Hippocampal formation (tissue), 2 donors: ENCODE results near the gene SURF1.
"Not testable (repeated sequence)": the region's sequence is repeated elsewhere in the genome, so short reads cannot be mapped to it uniquely, and the experiment has no call there.

Experiments
- DNase-seq, 2 donors: peaks; one replicate each; lab custom pipeline; 2025; lab: John Stamatoyannopoulos, UW

The SURF1 gene

DNA sequence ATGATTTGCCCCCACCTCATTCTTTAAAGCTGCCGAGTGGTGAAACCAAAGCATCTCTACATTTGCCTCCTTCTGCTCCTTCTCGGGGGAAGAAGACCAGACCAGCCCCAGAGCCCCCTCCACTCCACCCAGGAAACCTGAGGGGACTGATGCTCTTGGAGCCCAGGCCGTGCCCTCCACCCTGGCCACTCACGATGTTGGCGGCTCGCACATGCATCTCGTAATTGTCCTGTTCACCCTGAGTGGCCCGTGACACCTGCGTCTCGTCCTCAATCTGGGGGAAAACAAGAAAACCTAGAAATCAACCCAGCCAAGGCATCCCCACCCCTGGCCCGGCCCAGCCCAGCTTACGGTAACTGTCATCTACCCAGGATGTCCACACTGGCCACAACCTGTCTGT, 11.3 kb downstream of the SURF1 start:
- DNase-seq, result no peak

DNA sequence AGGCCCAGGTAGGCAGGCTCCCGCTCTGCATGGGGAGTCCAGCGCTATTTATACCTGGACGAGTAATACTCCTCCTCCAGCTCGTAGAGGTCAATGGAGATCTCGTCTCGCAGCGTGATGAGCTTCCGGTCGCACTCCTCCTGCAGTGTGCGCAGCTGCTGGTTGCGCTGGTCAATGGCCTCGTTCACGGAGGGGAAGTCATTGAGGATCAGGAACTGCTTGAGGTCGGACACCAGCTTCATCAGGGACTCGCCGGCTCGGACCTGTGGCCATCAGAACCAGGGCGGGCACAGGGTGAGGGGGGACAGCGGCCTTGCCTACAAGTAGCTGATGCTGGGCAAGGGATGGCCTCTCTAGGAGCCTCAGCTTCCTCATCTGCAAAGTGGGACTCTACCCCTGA, 12.2 kb downstream of the SURF1 start:
- no peak for DNase-seq

DNA sequence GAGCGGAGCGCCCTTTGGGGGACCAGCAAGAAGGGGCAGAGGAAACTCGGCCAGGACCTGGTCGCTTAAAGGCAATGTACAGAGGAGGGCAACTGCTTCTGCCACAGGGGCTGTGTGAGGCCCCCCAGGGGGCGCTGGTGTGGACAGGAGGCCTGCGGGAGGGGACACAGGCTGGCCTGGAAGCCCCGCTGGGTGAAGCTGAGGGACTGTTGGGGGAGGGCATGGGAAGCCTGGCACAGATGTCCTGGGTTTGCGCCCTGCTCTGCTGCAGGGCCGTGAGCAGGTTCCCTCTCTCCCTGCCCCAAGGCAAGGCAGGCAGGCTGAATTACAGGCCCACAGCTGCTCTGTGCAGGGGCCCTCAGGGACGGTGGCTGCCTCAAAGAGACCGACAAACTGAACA, 13.7 kb downstream of the SURF1 start:
- DNase-seq, result no peak

DNA sequence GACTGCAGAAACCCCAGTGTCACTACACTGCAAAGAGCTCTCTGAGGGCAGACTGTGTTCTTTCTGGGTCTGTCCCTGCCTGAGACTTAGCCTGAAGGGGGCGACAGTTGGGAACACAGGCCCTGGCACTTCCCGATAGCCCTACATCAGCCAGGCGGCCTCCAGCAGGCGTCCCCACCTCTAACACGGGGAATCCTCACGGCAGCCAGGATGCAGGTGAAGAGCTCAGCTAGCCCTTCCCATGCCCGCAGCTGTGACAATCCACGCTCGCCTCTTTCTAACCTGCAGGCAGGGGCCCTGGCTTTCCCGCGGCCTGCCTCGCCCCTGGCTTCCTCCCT, 14.2 kb downstream of the SURF1 start:
- DNase-seq, result no peak

DNA sequence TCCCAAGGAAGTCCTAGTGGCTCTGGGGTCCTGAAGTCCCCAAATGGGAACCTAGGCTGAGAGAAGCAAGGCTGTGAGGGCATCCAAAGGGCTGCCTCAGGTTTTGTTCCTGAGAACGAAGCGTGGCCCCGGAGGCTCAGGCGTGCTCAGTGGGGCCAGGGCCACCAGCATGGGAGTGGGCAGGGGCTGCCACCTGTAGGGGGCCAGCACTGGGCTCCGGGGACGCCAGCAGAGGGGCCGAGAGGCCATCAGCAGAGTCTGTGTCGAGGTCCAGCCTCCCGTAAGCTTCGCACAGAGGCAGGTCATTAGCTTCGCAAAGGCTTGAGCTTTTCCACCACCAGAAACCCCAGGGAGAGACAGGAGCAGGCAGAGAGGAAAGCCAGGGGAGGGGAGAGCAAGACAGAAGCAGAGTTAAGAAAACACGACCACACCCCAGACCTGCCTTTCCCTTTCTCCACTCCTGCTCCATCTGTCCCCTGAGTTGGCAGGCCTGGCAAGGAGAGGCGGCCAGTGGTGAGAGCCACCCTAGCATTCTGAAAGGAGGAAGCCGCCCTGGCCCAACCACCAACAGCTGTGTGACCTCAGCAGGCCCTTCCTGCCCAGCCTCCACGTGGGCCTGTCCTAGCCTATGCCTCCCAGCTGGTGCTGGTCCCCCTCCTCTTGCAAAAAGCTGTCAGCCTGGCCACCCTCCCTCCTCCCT, 14.8 kb downstream of the SURF1 start:
- peak in 1 of 2 donors; percentile 30 for DNase-seq

DNA sequence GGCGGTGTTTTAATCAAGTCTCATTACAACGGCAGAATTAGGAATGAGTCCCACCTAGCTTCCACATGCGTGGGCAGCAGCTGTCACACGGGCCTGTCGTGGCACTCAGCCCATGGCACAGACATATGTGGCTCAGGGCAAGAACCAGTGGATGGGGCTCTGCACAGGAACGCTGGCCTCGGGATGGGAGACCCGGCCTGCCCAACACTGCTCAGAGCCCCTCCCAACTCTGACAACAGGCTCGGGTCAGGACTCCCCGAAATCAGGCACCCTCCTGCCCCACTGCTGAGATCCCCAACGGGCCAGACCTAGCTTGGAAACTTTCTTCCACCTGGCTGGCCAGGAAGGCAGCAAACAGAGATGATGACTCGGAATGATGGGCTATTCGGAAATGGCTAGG, 15.4 kb downstream of the SURF1 start:
- no peak for DNase-seq

DNA sequence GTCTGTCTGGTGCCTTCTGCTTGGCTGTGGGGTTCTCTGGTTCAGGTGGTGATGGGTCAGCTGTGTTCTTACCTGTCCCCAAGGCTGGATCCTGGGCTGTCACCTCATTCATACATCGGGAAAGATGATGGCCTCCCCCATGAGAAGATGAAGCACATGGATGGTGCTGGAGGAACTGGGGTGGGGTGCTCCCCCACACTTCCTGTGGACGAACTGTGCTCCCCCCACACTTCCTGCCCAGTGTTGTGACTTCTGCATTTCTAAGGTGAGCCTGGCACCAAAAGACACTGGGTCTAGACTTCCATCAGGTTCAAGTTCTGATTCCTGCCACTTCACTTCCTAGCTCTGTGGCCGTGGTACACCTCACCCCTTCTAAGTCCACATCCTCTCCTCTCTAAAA, 16.0 kb downstream of the SURF1 start:
- no peak for DNase-seq

DNA sequence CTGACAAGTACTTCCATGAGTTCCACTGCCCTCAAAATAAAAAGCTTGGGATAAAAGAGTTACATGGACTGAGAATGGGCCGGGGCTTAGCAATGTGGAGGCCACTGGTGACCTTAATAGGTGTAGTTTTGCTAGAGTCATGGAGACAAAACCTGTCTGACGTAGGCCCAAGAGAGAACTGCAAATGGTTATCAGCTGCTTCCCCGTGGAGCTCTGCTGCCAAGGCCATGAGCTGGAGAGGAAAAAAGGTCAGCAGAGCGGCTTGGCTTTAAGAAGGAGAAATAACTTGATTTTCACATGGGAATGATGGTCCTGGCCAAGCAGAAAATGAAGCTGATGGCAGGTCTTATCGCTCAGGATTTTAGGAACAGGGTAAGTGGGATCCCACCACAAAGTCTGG, 16.6 kb downstream of the SURF1 start:
- DNase-seq, result no peak

DNA sequence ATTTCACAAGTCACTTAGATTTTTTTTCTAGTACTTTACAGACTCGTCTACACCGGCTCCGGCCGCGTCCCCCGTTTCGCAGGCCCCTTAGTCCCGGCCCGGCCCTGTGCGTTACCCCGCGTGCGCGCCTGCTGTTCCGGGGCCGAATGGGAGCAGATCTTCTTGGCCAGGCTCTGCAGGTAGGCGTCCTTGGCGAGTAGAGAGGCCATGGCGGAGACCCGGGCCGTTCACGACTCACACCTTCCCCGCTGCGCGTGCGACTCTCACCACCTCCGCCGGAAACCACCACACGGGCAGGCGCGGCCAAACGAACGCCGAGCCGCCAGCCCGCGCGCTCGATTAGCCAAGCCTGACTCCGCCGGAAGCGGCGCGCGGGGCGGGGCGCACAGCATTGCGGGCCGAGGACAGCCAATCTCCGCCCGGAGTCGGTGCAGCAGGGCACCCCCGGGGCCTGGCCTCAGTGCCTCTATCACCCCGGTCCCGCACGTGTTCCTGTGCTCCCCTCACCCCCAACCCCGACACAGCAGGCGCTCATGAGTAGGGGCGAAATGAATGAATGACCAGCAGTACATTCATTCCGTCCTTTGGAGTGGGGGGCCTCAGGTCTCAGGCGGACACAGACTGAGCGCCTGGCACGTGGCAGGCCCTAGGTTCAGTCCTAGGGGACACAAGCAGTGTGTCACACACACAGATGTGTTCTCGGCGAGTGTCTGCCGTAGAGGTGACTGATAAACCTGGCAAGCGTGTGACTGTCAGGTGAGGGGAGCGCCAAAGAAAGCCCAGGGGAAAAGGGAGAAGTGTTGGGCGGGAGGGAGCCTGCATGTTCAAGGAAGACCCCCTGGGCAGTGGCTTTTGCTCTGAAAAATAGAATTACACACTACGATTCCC, 20.1 kb downstream of the SURF1 start, which contains the start of gene SURF6:
SURF6 (minus strand) TSS at position 265 of the 888 bp plus-strand sequence; CDS start at position 209, 56 bp downstream.
- peak; percentile 77 to 84 for DNase-seq

DNA sequence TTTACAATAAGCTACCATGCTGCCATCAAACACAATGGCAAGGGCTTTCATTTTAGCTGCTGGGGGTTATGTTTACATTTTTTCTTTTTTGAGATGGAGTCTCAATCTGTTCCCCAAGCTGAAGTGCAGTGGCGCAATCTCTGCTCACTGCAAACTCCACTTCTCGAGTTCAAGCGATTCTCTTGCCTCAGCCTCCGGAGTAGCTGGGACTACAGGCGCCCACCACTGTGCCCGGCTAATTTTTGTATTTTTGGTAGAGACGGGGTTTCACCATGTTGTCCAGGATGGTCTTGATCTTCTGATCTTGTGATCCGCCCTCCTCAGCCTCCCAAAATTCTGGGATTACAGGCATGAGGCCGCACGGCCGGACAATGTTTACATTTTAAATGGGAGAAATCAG, 21.4 kb downstream of the SURF1 start:
- DNase-seq, result not testable (repeated sequence)

DNA sequence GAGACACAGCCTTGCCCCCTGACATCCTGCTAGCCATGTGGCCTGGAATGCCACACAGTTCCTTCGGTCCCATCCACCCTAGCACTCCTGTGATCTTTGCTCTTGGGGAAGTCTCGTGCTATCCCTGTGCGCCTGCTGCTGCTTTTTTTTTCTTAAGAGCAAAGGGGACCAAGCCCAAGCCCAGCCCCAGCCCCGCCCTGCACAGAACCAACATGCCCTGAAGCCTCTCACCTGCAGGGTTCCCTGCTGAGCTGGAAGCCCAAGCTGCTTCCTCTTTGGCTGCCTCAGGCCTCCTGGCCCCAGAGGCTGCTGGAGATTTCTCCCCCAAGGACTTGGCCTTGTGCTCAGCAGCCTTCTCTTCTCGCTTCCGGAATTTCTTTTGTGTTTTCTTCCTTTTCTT, 22.1 kb downstream of the SURF1 start:
- DNase-seq, result no peak

DNA sequence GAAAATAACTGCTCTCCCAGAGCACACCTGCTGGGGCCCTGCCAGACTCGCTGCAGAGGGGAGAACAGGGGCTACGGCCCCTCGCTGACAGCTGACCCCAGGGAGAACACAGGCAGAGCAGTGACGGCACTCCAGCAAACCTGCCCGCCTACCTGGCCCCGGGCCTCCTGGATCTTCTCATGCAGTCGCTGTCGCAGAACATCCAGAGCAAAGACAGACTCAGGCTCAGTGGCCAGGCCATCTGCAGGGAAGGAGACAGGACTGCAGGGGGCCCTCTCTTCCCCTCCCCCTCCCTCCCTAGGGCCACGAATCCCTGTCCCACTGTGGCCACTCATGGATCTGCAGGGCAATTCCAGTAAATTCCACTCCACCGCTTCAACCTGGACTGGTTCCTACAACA, 22.7 kb downstream of the SURF1 start:
- DNase-seq, result no peak

DNA sequence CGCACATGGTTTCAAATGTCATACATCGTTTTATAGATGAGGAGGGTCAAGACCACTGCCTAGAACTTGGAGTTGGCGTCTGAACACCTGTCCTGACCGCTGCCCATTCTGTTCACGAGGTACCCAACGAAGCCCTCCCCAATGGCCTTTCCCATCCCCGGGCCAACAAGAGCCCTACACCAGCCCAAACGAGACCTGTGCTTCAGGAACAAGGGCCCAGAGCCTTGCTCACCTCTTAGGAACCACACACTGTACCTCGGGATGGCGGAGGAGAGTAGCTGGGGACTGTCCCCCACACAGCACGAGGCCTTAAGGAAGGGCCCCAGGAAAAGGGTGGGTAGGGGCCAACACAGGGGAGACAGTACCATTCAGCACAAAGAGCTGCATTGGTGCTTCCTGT, 23.3 kb downstream of the SURF1 start:
- DNase-seq, result no peak

DNA sequence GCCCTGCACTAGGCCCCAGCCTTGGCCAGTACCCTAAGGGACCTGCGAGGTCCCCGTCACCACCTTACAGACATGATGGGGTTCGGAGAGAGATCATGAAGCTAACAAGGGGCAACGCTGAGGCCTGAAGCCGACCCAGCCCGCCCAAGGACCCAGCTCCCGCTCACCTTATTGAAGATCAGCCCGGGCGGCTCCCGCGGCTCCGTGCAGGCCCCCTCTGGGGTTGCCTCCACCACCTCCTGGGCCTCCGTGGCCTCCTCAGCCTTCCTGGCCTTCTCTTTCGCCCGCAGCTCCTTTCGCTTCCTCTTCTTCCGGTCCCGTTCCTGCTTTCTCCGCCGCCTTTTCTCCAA, 23.9 kb downstream of the SURF1 start:
- no peak for DNase-seq

DNA sequence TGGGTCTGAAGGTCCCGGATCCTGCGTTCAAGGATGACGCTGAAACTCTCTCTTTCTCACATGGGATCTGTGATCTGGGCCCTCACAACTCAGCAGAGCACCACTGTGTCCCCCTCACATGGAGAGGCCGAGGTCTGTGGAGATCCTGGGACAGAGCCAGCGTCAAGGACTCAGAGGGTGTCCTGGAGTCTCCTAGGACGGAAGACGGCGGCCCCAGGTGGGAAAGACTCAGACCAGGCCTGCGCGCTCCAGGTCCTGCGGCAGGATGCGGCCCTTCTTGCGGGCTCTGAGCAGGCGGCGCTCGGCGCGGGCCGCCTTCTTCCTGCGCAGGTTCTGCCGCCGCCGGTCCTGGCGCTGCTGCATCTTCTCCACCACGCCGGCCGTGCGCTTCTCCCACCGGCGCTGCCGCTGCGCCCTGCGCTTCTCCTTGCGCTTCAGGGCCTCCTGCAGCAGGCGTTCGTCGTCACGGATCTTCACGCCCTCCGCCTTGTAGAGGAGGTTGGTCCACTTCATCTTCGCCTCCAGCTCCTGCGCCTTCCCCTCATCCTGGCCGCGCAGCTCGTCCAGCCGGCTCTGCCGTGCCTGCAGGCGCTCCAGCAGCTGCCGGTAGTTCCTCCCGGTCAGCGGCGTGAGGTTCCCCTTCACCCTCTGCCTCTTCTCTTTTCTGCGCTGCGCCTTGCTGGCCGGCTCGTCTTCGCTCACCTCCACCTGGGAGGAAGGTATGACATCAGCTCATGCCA, 24.5 kb downstream of the SURF1 start:
- no peak for DNase-seq

DNA sequence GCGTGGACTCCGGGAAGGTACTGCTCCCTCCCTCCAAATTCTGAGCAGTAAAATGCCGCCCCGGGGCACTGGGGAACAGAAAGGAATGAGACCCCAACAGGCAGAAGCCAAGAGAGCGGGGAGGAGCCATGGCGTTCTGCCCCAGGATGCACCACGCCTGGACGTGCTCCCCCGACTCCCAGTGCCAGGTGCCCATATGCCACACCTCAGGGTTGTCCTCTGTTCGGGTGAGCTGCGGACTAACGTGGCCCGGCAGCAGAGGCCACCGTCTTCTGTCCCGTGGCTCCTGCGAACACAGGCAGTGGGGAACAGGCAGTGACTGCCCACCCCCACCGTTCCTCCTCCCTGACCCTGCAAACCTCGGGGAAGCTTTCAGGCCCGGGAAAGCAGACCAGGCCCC, 25.1 kb downstream of the SURF1 start:
- no peak for DNase-seq

DNA sequence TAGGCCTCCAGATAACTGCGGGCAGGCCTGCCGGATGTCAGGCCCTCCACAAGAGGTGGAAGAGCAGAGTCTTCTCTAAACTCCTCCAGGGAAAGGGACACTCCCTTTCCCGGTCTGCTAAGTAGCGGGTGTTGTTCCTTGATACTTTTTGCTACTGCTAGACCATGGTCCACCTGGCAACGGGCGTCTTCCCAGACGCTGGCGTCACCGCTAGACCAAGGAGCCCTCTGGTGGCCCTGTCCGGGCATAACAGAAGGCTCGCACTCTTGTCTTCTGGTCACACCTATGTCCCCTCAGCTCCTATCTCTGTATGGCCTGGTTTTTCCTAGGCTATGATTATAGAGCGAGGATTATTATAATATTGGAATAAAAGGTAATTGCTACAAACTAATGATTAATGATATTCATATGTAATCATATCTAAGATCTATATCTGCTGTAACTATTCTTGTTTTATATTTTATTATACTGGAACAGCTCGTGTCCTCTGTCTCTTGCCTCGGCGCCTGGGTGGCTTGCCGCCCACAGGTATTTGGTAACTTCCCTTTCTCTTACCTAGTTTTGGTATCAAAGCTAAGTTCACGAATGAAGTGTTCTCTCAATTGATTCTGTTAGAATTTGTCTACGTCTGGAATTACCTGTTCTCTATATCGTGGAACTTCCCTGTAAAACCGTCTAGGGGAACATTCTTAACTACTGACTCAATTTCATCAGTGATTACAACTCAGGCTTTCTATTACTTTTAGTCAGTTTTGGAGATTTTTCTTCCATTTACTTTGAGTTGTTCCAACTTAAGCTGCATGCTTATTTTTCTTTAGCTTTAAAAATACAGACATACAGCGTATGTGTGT, 26.8 kb downstream of the SURF1 start:
- DNase-seq, result not testable (repeated sequence)

DNA sequence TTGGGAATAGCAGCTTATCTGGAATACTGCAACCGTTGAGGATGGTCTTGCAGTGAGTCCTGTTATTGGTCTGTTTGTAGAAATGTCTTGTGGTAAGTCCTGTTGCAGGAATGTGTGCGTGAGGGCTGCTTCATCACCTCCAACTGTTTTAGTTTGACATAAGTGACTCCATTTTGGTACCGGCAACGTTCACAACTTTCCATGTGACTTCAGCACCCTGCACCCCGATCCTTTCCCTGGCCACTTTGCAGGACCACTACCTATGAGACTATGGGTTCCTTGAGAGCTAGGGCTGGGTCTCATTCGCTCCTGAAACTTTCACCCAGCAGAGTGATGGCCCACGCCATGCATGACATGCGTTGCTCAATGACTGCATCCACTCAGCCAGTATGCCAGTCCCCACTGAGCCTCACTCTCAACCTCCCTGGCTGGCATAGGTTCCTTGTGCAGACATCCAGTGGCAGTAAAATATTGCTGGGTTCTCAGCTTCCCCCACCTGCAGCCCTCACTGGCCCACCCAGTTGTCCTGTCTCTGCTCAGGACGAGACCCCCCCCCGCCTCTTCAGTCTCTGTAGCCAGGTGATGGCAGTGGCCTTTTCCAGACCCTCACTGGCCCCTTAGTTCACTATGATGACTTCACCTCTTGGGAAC, 28.3 kb downstream of the SURF1 start:
- DNase-seq, result no peak

DNA sequence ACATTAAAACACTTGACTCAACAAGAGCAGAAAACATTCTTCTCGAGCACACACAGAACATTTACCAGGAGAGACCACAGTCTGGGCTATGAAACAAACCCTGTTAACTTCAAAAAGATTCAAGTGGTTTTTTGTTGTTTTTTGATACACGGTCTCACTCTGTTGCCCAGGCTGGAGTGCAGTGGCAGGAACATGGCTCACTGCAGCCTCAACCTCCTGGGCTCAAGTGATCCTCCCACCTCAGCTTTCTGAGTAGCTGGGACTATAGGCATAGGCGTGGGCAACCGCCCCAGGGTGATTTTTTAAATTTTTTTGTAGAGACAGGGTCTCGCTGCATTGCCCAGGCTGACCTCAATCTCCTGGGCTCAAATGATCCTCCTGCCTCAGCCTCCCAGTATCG, 29.3 kb downstream of the SURF1 start:
- not testable (repeated sequence) for DNase-seq

DNA sequence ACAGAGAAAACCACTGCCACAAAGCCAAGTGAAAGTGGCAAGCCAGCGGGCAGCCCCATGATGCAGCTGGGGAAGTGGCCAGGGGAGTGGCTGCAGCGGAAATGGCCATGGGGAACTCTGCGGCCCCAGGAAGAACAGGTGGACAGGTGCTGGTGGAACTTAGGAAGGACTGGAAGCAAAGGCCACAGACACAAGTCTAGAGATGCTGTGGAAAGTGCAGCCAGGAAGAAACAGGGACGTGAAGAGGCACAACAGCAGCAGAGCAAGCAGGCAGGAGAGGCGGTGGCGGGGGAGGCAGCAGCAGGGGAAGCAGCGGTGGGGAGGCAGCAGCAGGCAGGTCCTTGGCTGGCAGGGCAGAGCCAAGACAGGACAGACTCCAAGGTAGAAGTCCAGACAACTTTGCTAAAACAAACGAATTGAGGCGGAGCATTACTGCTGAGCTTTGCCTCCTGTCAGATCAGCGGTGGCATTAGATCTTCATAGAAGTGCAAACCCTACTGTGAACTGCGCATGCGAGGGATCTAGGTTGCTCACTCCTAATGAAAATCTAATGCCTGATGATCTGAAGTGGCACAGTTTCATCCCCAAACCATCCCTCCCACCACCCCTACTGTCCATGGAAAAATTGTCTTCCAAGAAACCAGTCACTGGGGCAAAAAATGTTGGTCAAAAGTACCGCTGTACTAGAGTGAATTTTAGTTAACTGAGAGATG, 32.1 kb downstream of the SURF1 start:
- no peak for DNase-seq

DNA sequence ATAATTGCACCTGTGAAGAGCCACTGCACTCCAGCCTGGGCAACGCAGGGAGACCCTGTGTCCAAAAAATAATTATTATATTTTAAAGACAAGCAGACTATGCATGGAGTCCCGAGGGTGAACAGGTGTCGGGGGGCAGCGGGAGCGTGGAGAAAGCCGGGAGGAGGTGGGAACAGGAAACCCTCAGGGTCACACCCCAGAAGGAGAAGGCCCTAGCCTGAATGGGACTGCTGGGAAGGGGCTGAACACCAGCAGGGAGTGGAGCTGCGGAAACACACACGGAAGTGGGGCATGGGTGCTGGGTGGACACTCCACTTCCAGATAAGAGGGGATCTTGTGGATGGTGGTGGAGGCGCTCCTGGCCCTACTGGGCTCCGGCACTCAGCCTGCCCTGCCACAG, 33.1 kb downstream of the SURF1 start:
- DNase-seq, result no peak
